Adrenal gland (tissue), 12 donors: Measurements from ENCODE around the gene CNOT2. TPM values are rescaled to one million over a fixed set of nuclear protein-coding genes. Genes with fewer than 3 reads are reported as not detected.

ENCODE experiments used
- DNase-seq, 7 donors: peaks; one replicate each; pipeline ENCODE4 v3.0.0-alpha.2; 2019 to 2020
- H3K27ac ChIP-seq, 5 donors: fragments of 200-600 bp; sonication (generic) in 4 of 5; 1 replicate in 3 of 5; 2 replicates in 2 of 5; pipeline versions ENCODE4 v1.5.1 to v1.8.0; 2016 to 2020; ENCODE audit warnings: mild to moderate bottlenecking in 1 of 5
- H3K27me3 ChIP-seq: fragments of 200-600 bp; 2 replicates; pipeline ENCODE4 v1.8.0; 2021
- H3K36me3 ChIP-seq, 2 donors: fragments of 200-600 bp; replicated peaks in 1 of 2; 1 replicate in 1 of 2; 2 replicates in 1 of 2; pipeline versions ENCODE4 v1.5.1 to v1.8.0; 2018 to 2022
- H3K4me1 ChIP-seq, 2 donors: fragments of 200-600 bp; replicated peaks in 1 of 2; 1 replicate in 1 of 2; 2 replicates in 1 of 2; pipeline versions ENCODE4 v1.5.1 to v1.8.0; 2018 to 2021
- H3K4me3 ChIP-seq, 4 donors: fragments of 200-600 bp; sonication (generic) in 3 of 4; one replicate each; pipeline ENCODE4 v1.5.1; 2016 to 2018
- H3K9me3 ChIP-seq, 3 donors: fragments of 200-600 bp; sonication (generic) in 1 of 3; replicated peaks in 1 of 3; 1 replicate in 2 of 3; 2 replicates in 1 of 3; pipeline versions ENCODE4 v1.5.1 to v1.8.0; 2016 to 2021
- CTCF ChIP-seq, 6 experiments: fragments of 450-650 bp in 4 of 6; fragments of 200-600 bp in 2 of 6; sonication (generic) in 1 of 6; IDR thresholded peaks; 1 replicate in 5 of 6; 2 replicates in 1 of 6; pipeline versions ENCODE4 v1.5.1 to v1.8.0; 2016 to 2021; ENCODE audit warnings: antibody characterized with exemption in 6 of 6, mild to moderate bottlenecking in 2 of 6, moderate library complexity in 1 of 6
- POLR2A ChIP-seq, 2 donors: fragments of 450-650 bp; IDR thresholded peaks; one replicate each; pipeline ENCODE4 v1.6.1; 2017; ENCODE audit warnings: antibody characterized with exemption in 2 of 2, mild to moderate bottlenecking in 2 of 2, moderate library complexity in 1 of 2
- whole genome bisulfite sequencing, 4 donors: extraction: QIAGEN DNeasy Blood & Tissue Kit in 2 of 4; methylation state at CpG; one replicate each; pipeline versions ENCODE4 v1.1.5 to v1.1.7; 2013 to 2017; 5-methylcytosine and 5-hydroxymethylcytosine counted together
- intact Hi-C, 2 donors: fragments of 100-400 bp; cut with DNase I; formaldehyde crosslinking; loops; one replicate each; pipeline versions ENCODE4 v1.14.1 to v1.15.0; 2022 to 2023
- polyA plus RNA-seq, 3 donors: library from polyadenylated mRNA; stranded (reverse); fragments of 200-250 nt in 2 of 3; fragments of 350-450 nt in 1 of 3; fragmentation: Illumina TruSeq in 1 of 3; extraction: RNeasy Lipid Tissue Mini Kit (QIAGEN cat#74804) in 1 of 3; gene quantifications; one replicate each; pipeline ENCODE4 v1.2.3, GENCODE V29; 2013 to 2014
- total RNA-seq, 9 donors: library from RNA; depleted of rRNA in 4 of 9; stranded (reverse); fragments of >200 nt in 4 of 9; fragments of 120-200 nt in 1 of 9; fragmentation: NEBNext Ultra II Directional in 1 of 9; extraction: Animal tissue kit (Norgen Biotek cat#: 25700) in 1 of 9; gene quantifications; one replicate each; pipeline versions ENCODE4 v1.1.0 to v1.2.4, GENCODE V29; 2013 to 2023
- donor health status: healthy with polysubstance abuse.
- donor health status: Bipolar disorder and iron deficiency.
- donor health status: DM: yes; HTN: yes; CAD: no.
- donor health status: DM: no; HTN: no; CAD: no.
- donor health status: DM: no; HTN: no; CAD: no.
- donor health status: DM: yes; HTN: yes; CAD: no.

Gene CNOT2
- total and polyA plus RNA-seq, 12 donors, result 33.4 to 127 (median 57.1) TPM

GRCh38 chr12:70245458-70245857 lies 2.2 kb downstream of the CNOT2 start:
- Histone ChIP-seq H3K9me3 (no peaks in the 10 kb centered on the region), H3K27ac (no peak overlapping the region), H3K4me1 (peaks cover 11 to 64% of the 10 kb centered on the region in 2 donors), H3K27me3 (no peaks in the 10 kb centered on the region), H3K4me3 (no peak overlapping the region), H3K36me3 (peaks cover 0 to 6% of the 10 kb centered on the region in 2 donors)
- intact Hi-C loops, result no loop called here
- DNase-seq, result no peak
- TF ChIP-seq POLR2A (IDR thresholded peaks at IDR 0.05), result no peak
- no peak for TF ChIP-seq CTCF (IDR thresholded peaks at IDR 0.05)

GRCh38 chr12:70246580-70246979 lies 3.3 kb downstream of the CNOT2 start:
- Histone ChIP-seq H3K4me1 (peaks cover 11 to 60% of the 10 kb centered on the region in 2 donors), H3K27ac (no peak overlapping the region), H3K27me3 (no peaks in the 10 kb centered on the region), H3K9me3 (no peaks in the 10 kb centered on the region), H3K4me3 (no peak overlapping the region), H3K36me3 (no peaks in the 10 kb centered on the region)
- TF ChIP-seq CTCF (IDR thresholded peaks at IDR 0.05), result no peak
- no peak for TF ChIP-seq POLR2A (IDR thresholded peaks at IDR 0.05)
- intact Hi-C loops, result no loop called here
- no peak for DNase-seq

- Histone ChIP-seq H3K27me3 (no peaks in the 10 kb centered on the region), H3K4me1 (peaks cover 13 to 61% of the 10 kb centered on the region in 2 donors), H3K4me3 (no peak overlapping the region), H3K9me3 (no peaks in the 10 kb centered on the region), H3K27ac (no peak overlapping the region), H3K36me3 (no peaks in the 10 kb centered on the region)
- TF ChIP-seq CTCF (IDR thresholded peaks at IDR 0.05), result no peak
- TF ChIP-seq POLR2A (IDR thresholded peaks at IDR 0.05), result no peak
- WGBS, 4 donors, result 84 to 91% (median 89%) methylated on average over 2 of the region's 2 CpGs
- intact Hi-C loops, result no loop called here
- DNase-seq, result no peak
Measured at GRCh38 chr12:70247653-70248199, 4.5 kb downstream of the CNOT2 start.

GRCh38 chr12:70248876-70249275 lies 5.6 kb downstream of the CNOT2 start:
- Histone ChIP-seq H3K27ac (no peak overlapping the region), H3K27me3 (no peaks in the 10 kb centered on the region), H3K4me1 (peaks cover 15 to 70% of the 10 kb centered on the region in 2 donors), H3K9me3 (no peaks in the 10 kb centered on the region), H3K36me3 (no peaks in the 10 kb centered on the region), H3K4me3 (no peak overlapping the region)
- WGBS, 4 donors, result 74 to 90% (median 79%) methylated on average over 1 of the region's 1 CpG
- intact Hi-C loops, result no loop called here
- TF ChIP-seq POLR2A (IDR thresholded peaks at IDR 0.05) (no peak), CTCF (IDR thresholded peaks at IDR 0.05) (no peak)
- no peak for DNase-seq
